Astrocyte (in vitro differentiated cells and primary cell): Measurements from ENCODE around the gene TM9SF1. TPM values are rescaled to one million over a fixed set of nuclear protein-coding genes. Genes with fewer than 3 reads are reported as not detected.
A peak's percentile ranks its signal among the peaks of the same experiment; 100 is the strongest.
"Not testable (repeated sequence)": the region's sequence is repeated elsewhere in the genome, so short reads cannot be mapped to it uniquely, and the experiment has no call there.

ENCODE experiments used
- DNase-seq: peaks from one replicate; pipeline ENCODE4 v3.0.0-alpha.2; 2010; ENCODE audit warnings: low read depth
- FAIRE-seq: peaks from 2 replicates; lab custom pipeline; 2011; peaks lifted over from hg19 to GRCh38; lab: Jason Lieb, UNC
- H2AFZ ChIP-seq: 2 replicates; pipeline ENCODE4 v1.6.0; 2012; ENCODE audit warnings: low read depth, low read length, inconsistent platforms
- H3K27ac ChIP-seq: 2 replicates; pipeline ENCODE4 v1.5.1; 2011; ENCODE audit warnings: low read depth, low read length, inconsistent platforms
- H3K27me3 ChIP-seq: 2 replicates; pipeline ENCODE4 v1.6.0; 2011; ENCODE audit warnings: low read length, inconsistent platforms; ENCODE audit not compliant: insufficient read depth
- H3K36me3 ChIP-seq: 2 replicates; pipeline ENCODE4 v1.5.1; 2011; ENCODE audit warnings: low read length, inconsistent platforms; ENCODE audit not compliant: insufficient read depth
- H3K4me1 ChIP-seq: 2 replicates; pipeline ENCODE4 v1.5.1; 2011; ENCODE audit warnings: low read length, inconsistent platforms; ENCODE audit not compliant: insufficient read depth
- H3K4me2 ChIP-seq: 2 replicates; pipeline ENCODE4 v1.6.0; 2012; ENCODE audit warnings: low read length, inconsistent platforms
- H3K4me3 ChIP-seq: 2 replicates; pipeline ENCODE4 v1.5.1; 2011; ENCODE audit warnings: low read depth, mild to moderate bottlenecking, low read length, inconsistent platforms; ENCODE audit not compliant: insufficient read depth
- H3K79me2 ChIP-seq: 2 replicates; pipeline ENCODE4 v1.6.0; 2012; ENCODE audit warnings: mild to moderate bottlenecking, low read length, inconsistent platforms; ENCODE audit not compliant: insufficient read depth
- H3K9ac ChIP-seq: 2 replicates; pipeline ENCODE4 v1.6.0; 2012; ENCODE audit warnings: mild to moderate bottlenecking, low read length, inconsistent platforms
- H3K9me3 ChIP-seq: 2 replicates; pipeline ENCODE4 v1.5.1; 2012; ENCODE audit warnings: low read depth, mild to moderate bottlenecking, low read length, inconsistent platforms; ENCODE audit not compliant: insufficient read depth
- H4K20me1 ChIP-seq: 2 replicates; pipeline ENCODE4 v1.6.0; 2012; ENCODE audit warnings: low read length, inconsistent platforms; ENCODE audit not compliant: insufficient read depth
- H3K27ac Mint-ChIP-seq: one replicate; pipeline ENCODE4 v1.8.0; 2021; ENCODE audit warnings: mild to moderate bottlenecking, mixed read lengths; ENCODE audit not compliant: unreplicated experiment
- H3K27me3 Mint-ChIP-seq: one replicate; pipeline ENCODE4 v1.8.0; 2021; ENCODE audit warnings: low read depth, mixed read lengths; ENCODE audit not compliant: unreplicated experiment
- H3K36me3 Mint-ChIP-seq: one replicate; pipeline ENCODE4 v1.8.0; 2021; ENCODE audit warnings: low read depth, mixed read lengths; ENCODE audit not compliant: unreplicated experiment
- H3K4me1 Mint-ChIP-seq: one replicate; pipeline ENCODE4 v1.8.0; 2021; ENCODE audit warnings: low read depth, mixed read lengths; ENCODE audit not compliant: unreplicated experiment
- H3K4me3 Mint-ChIP-seq: one replicate; pipeline ENCODE4 v1.8.0; 2021; ENCODE audit warnings: mild to moderate bottlenecking, moderate library complexity, mixed read lengths; ENCODE audit not compliant: unreplicated experiment
- H3K9me3 Mint-ChIP-seq: one replicate; pipeline ENCODE4 v1.8.0; 2021; ENCODE audit warnings: mild to moderate bottlenecking, mixed read lengths; ENCODE audit not compliant: unreplicated experiment
- EZH2 ChIP-seq: IDR thresholded peaks from 2 replicates; pipeline ENCODE4 v1.6.1; 2012; ENCODE audit warnings: mild to moderate bottlenecking, low read length, inconsistent platforms; ENCODE audit not compliant: insufficient read depth
- total RNA-seq: library from RNA; stranded (reverse); gene quantifications from 2 replicates; pipeline ENCODE4 v1.2.1, GENCODE V29; 2021
- TF ChIP-seq, protein P1 (sequence below): IDR thresholded peaks from 2 replicates; pipeline ENCODE4 v1.5.1; 2011; ENCODE audit warnings: low read depth, mild to moderate bottlenecking, inconsistent platforms, low read length, moderate library complexity; ENCODE audit not compliant: insufficient read depth

Gene TM9SF1
- total RNA-seq, 1 donor from 2014 or later, result 59.3 TPM

DNA sequence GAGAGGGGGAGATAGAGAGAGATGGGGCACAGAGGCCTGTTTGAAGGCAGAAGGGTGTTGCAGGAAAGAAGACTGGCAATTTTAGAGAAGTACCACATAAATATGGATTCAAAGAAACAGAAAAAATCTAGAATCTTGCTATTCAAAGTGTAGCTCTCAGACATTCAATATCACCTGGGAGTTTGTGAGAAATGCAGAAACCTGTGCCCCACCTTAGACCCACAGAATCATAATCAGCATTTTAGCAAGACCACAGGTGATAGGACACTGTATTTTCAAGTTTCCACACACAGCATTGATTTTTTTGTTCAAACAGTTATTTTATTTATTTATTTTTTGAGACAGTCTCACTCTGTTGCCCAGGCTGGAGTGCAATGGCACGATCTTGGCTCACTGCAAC, 33.7 kb upstream of the TM9SF1 start:
- no peaks in the 10 kb centered on the region for H3K27me3 Mint-ChIP-seq
- H3K9me3 Mint-ChIP-seq, result no peaks in the 10 kb centered on the region
- DNase-seq, result no peak
- no peaks in the 10 kb centered on the region for H3K9me3 ChIP-seq
- H3K27ac ChIP-seq, result no peak overlapping the region
- peaks cover 2% of the 10 kb centered on the region for H3K36me3 Mint-ChIP-seq
- no peak overlapping the region for H3K9ac ChIP-seq
- no peak for FAIRE-seq
- H3K27ac Mint-ChIP-seq, result peak overlapping the region; percentile 69
- H3K4me2 ChIP-seq, result no peak overlapping the region
- H3K4me1 Mint-ChIP-seq, result peaks cover 13% of the 10 kb centered on the region
- no peak overlapping the region for H2AFZ ChIP-seq
- H3K4me3 ChIP-seq, result no peak overlapping the region
- H3K4me1 ChIP-seq, result peaks cover 18% of the 10 kb centered on the region
- H3K36me3 ChIP-seq, result no peaks in the 10 kb centered on the region
- H3K4me3 Mint-ChIP-seq, result no peak overlapping the region
- no peaks in the 10 kb centered on the region for H3K27me3 ChIP-seq
- no peak for TF ChIP-seq EZH2
- TF ChIP-seq, protein P1, sequence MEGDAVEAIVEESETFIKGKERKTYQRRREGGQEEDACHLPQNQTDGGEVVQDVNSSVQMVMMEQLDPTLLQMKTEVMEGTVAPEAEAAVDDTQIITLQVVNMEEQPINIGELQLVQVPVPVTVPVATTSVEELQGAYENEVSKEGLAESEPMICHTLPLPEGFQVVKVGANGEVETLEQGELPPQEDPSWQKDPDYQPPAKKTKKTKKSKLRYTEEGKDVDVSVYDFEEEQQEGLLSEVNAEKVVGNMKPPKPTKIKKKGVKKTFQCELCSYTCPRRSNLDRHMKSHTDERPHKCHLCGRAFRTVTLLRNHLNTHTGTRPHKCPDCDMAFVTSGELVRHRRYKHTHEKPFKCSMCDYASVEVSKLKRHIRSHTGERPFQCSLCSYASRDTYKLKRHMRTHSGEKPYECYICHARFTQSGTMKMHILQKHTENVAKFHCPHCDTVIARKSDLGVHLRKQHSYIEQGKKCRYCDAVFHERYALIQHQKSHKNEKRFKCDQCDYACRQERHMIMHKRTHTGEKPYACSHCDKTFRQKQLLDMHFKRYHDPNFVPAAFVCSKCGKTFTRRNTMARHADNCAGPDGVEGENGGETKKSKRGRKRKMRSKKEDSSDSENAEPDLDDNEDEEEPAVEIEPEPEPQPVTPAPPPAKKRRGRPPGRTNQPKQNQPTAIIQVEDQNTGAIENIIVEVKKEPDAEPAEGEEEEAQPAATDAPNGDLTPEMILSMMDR, result no peak
- peaks cover 80% of the 10 kb centered on the region for H3K79me2 ChIP-seq
- H4K20me1 ChIP-seq, result peaks cover 3% of the 10 kb centered on the region

DNA sequence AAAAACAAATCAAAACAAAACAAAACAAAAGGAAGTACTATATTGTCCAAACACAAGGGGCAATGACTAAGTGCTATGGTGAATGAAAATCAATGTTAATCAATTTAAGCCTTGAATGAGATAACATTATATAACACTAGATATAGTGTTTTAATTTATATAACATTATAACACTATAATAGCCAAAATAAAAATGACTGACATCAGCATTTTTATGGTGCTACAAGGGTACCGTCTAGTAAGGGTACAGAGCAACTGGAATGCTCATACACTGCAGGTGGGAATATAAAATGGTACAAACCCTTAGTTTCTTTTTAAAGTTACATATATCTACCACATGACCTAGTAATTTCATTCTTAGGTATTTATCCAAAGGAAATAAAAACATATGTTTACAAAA, 31.2 kb upstream of the TM9SF1 start:
- H3K79me2 ChIP-seq, result peaks cover 83% of the 10 kb centered on the region
- H3K36me3 ChIP-seq, result no peaks in the 10 kb centered on the region
- DNase-seq (no peak), FAIRE-seq (no peak)
- peaks cover 2% of the 10 kb centered on the region for H3K36me3 Mint-ChIP-seq
- H3K4me1 ChIP-seq, result peaks cover 7% of the 10 kb centered on the region
- H3K27me3 ChIP-seq, result no peaks in the 10 kb centered on the region
- no peaks in the 10 kb centered on the region for H3K9me3 ChIP-seq
- no peak overlapping the region for H3K9ac ChIP-seq
- no peak overlapping the region for H3K4me3 ChIP-seq
- peaks cover 3% of the 10 kb centered on the region for H4K20me1 ChIP-seq
- TF ChIP-seq, protein P1, result no peak
- peaks cover 10% of the 10 kb centered on the region for H3K4me1 Mint-ChIP-seq
- H3K4me3 Mint-ChIP-seq, result no peak overlapping the region
- H3K27ac Mint-ChIP-seq, result no peak overlapping the region
- no peaks in the 10 kb centered on the region for H3K27me3 Mint-ChIP-seq
- no peak overlapping the region for H3K27ac ChIP-seq
- no peak overlapping the region for H3K4me2 ChIP-seq
- no peak overlapping the region for H2AFZ ChIP-seq
- no peaks in the 10 kb centered on the region for H3K9me3 Mint-ChIP-seq

DNA sequence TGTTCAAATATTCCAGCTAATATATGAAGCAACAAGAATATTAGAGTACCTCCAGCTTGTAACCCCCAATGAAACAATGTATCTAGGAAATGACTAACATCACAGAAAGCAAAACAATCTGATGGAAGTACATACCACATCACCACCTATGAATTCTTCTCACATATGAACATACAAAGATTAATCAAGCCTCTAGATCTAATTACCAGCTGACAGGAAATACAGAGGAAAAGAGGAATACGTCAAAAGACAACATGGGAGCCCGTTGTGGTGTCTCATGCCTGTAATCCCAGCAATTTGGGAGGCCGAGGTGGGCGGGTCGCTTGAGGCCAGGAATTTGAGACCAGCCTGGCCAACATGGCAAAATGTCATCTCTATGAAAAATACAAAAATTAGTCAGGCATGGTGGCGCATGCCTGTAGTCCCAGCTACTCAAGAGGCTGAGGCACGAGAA, 29.4 kb upstream of the TM9SF1 start:
- H2AFZ ChIP-seq, result no peak overlapping the region
- H4K20me1 ChIP-seq, result peaks cover 8% of the 10 kb centered on the region
- no peaks in the 10 kb centered on the region for H3K27me3 Mint-ChIP-seq
- H3K4me1 ChIP-seq, result peaks cover 7% of the 10 kb centered on the region
- peak overlapping the region; percentile 70 for H3K27ac ChIP-seq
- H3K9ac ChIP-seq, result peak overlapping the region; percentile 44
- H3K36me3 Mint-ChIP-seq, result peaks cover 2% of the 10 kb centered on the region
- no peaks in the 10 kb centered on the region for H3K9me3 Mint-ChIP-seq
- no peaks in the 10 kb centered on the region for H3K9me3 ChIP-seq
- H3K27me3 ChIP-seq, result no peaks in the 10 kb centered on the region
- H3K4me3 Mint-ChIP-seq, result peak overlapping the region; percentile 3
- no peak for TF ChIP-seq EZH2
- TF ChIP-seq, protein P1, result no peak
- peak overlapping the region; percentile 55 for H3K27ac Mint-ChIP-seq
- H3K4me3 ChIP-seq, result no peak overlapping the region
- H3K79me2 ChIP-seq, result peaks cover 86% of the 10 kb centered on the region
- FAIRE-seq (peak; percentile 75), DNase-seq (peak; percentile 95)
- H3K36me3 ChIP-seq, result no peaks in the 10 kb centered on the region
- H3K4me1 Mint-ChIP-seq, result peaks cover 8% of the 10 kb centered on the region
- H3K4me2 ChIP-seq, result peak overlapping the region; percentile 52

DNA sequence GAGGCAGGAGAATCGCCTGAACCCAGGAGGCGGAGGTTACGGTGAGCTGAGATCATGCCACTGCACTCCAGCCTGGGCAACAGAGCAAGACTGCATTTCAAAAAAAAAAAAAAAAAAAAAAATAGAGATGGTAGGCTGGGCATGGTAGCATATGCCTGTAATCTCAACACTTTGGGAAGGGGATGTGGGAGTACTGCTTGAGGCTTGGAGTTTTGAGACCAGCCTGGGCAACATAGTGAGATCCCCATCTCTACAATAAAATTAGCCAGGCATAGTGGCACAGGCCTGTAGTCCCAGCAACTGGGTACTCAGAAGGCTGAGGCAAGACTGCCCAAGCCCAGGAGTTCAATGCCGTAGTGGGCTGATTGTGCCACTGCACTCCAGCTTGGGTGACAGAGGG, 27.7 kb upstream of the TM9SF1 start:
- not testable (repeated sequence) for H3K9me3 ChIP-seq, H3K27me3 ChIP-seq, H3K4me3 Mint-ChIP-seq, H2AFZ ChIP-seq, H4K20me1 ChIP-seq, DNase-seq, H3K4me2 ChIP-seq, H3K27ac ChIP-seq, H3K9ac ChIP-seq, H3K27ac Mint-ChIP-seq, H3K36me3 ChIP-seq, H3K9me3 Mint-ChIP-seq, H3K27me3 Mint-ChIP-seq, H3K4me1 ChIP-seq, H3K36me3 Mint-ChIP-seq, H3K4me1 Mint-ChIP-seq, H3K4me3 ChIP-seq, FAIRE-seq
- H3K79me2 ChIP-seq, result peaks cover 86% of the 10 kb centered on the region
